Measurements from ENCODE around the gene RPS3A.
"Not testable (repeated sequence)": the region's sequence is repeated elsewhere in the genome, so short reads cannot be mapped to it uniquely, and the experiment has no call there.

Gene RPS3A

GRCh38 chr4:151099229-151099975 is at the start of gene RPS3A:
RPS3A (plus strand) TSS chr4:151099628; CDS start chr4:151099653, 25 bp downstream.
- peak; percentile 95 for DNase-seq (ENCODE audit: low read depth)

- no peak for DNase-seq (ENCODE audit: low read depth)
Observed at GRCh38 chr4:151052785-151053184, 46.6 kb upstream of the RPS3A start.

GRCh38 chr4:151055539-151055938 is 43.9 kb upstream of the RPS3A start:
- DNase-seq (ENCODE audit: low read depth) = no peak

GRCh38 chr4:151063143-151063542 is 36.3 kb upstream of the RPS3A start:
- DNase-seq (ENCODE audit: low read depth) = not testable (repeated sequence)

- no peak for DNase-seq (ENCODE audit: low read depth)
Observed at GRCh38 chr4:151067316-151067970, 32.0 kb upstream of the RPS3A start.

- no peak for DNase-seq (ENCODE audit: low read depth)
Observed at GRCh38 chr4:151074416-151074916, 25.0 kb upstream of the RPS3A start.

- DNase-seq (ENCODE audit: low read depth) = not testable (repeated sequence)
Observed at GRCh38 chr4:151077978-151078377, 21.4 kb upstream of the RPS3A start.

- no peak for DNase-seq (ENCODE audit: low read depth)
Observed at GRCh38 chr4:151087467-151087866, 12.0 kb upstream of the RPS3A start.

GRCh38 chr4:151091047-151091446 is 8.4 kb upstream of the RPS3A start:
- DNase-seq (ENCODE audit: low read depth) = no peak

GRCh38 chr4:151092488-151092887 is 6.9 kb upstream of the RPS3A start:
- DNase-seq (ENCODE audit: low read depth) = no peak

- no peak for DNase-seq (ENCODE audit: low read depth)
Observed at GRCh38 chr4:151093203-151093602, 6.2 kb upstream of the RPS3A start.

- DNase-seq (ENCODE audit: low read depth) = no peak
Observed at GRCh38 chr4:151094290-151094751, 5.1 kb upstream of the RPS3A start.

- no peak for DNase-seq (ENCODE audit: low read depth)
Observed at GRCh38 chr4:151095142-151095541, 4.3 kb upstream of the RPS3A start.

GRCh38 chr4:151097759-151098158 is 1.7 kb upstream of the RPS3A start:
- no peak for DNase-seq (ENCODE audit: low read depth)

- DNase-seq (ENCODE audit: low read depth) = no peak
Observed at GRCh38 chr4:151098979-151099228, 524 bp upstream of the RPS3A start.

- peak; percentile 58 for DNase-seq (ENCODE audit: low read depth)
Observed at GRCh38 chr4:151099976-151100417, 569 bp downstream of the RPS3A start.

GRCh38 chr4:151100531-151100930 is 1.1 kb downstream of the RPS3A start:
- no peak for DNase-seq (ENCODE audit: low read depth)

GRCh38 chr4:151103758-151104157 is 4.3 kb downstream of the RPS3A start:
- no peak for DNase-seq (ENCODE audit: low read depth)

GRCh38 chr4:151104621-151105020 is 5.2 kb downstream of the RPS3A start:
- no peak for DNase-seq (ENCODE audit: low read depth)

- no peak for DNase-seq (ENCODE audit: low read depth)
Observed at GRCh38 chr4:151105454-151106032, 6.1 kb downstream of the RPS3A start.

- no peak for DNase-seq (ENCODE audit: low read depth)
Observed at GRCh38 chr4:151107063-151107462, 7.6 kb downstream of the RPS3A start.

GRCh38 chr4:151110236-151110635 is 10.8 kb downstream of the RPS3A start:
- no peak for DNase-seq (ENCODE audit: low read depth)

- DNase-seq (ENCODE audit: low read depth) = no peak
Observed at GRCh38 chr4:151114338-151114737, 14.9 kb downstream of the RPS3A start.

All from EH (cell line).